Upper lobe of left lung (tissue), 6 donors: Measurements from ENCODE around the gene MED13L. TPM values are rescaled to one million over a fixed set of nuclear protein-coding genes. Genes with fewer than 3 reads are reported as not detected.
A peak's percentile ranks its signal among the peaks of the same experiment; 100 is the strongest.

Source experiments
- ATAC-seq, 2 donors: fragments of 200-7000 bp; cut with Tn5 transposase; one replicate each; pipeline ENCODE4 v1.9.1; 2022; ENCODE audit warnings: mild to moderate bottlenecking in 2 of 2, moderate library complexity in 2 of 2; ENCODE audit not compliant: low FRiP score in 2 of 2
- DNase-seq, 2 donors: peaks; one replicate each; pipeline ENCODE4 v3.0.0-alpha.2; 2019 to 2020
- H3K27ac ChIP-seq, 4 donors: fragments of 200-600 bp; sonication (generic); one replicate each; pipeline ENCODE4 v1.5.1; 2016 to 2019
- H3K27me3 ChIP-seq, 4 donors: fragments of 200-600 bp; sonication (generic); one replicate each; pipeline ENCODE4 v1.5.1; 2017 to 2019
- H3K36me3 ChIP-seq, 4 donors: fragments of 200-600 bp; sonication (generic); one replicate each; pipeline ENCODE4 v1.5.1; 2016 to 2019
- H3K4me1 ChIP-seq, 4 donors: fragments of 200-600 bp; sonication (generic); one replicate each; pipeline ENCODE4 v1.5.1; 2018 to 2019
- H3K4me3 ChIP-seq, 4 donors: fragments of 200-600 bp; sonication (generic); one replicate each; pipeline ENCODE4 v1.5.1; 2017 to 2019; ENCODE audit warnings: mild to moderate bottlenecking in 2 of 4, moderate library complexity in 1 of 4
- H3K9me3 ChIP-seq, 4 donors: fragments of 200-600 bp; sonication (generic); one replicate each; pipeline ENCODE4 v1.5.1; 2018 to 2019
- CTCF ChIP-seq, 6 experiments: fragments of 450-650 bp in 4 of 6; fragments of 200-600 bp in 2 of 6; sonication (generic) in 2 of 6; IDR thresholded peaks; one replicate each; pipeline ENCODE4 v1.5.1; 2016 to 2019; ENCODE audit warnings: antibody characterized with exemption in 6 of 6
- EP300 ChIP-seq, 4 donors: sonication (generic); formaldehyde crosslinking; IDR thresholded peaks; one replicate each; pipeline ENCODE4 v1.5.1; 2017; ENCODE audit warnings: antibody characterized with exemption in 4 of 4, control low read depth in 2 of 4
- POLR2A ChIP-seq, 4 donors: fragments of 450-650 bp; IDR thresholded peaks; one replicate each; pipeline ENCODE4 v1.5.1; 2016 to 2017; ENCODE audit warnings: antibody characterized with exemption in 4 of 4, mild to moderate bottlenecking in 2 of 4
- POLR2AphosphoS5 ChIP-seq, 2 donors: sonication (generic); formaldehyde crosslinking; IDR thresholded peaks; one replicate each; pipeline ENCODE4 v1.5.1; 2017; ENCODE audit warnings: antibody characterized with exemption in 2 of 2
- WGBS, 2 donors: methylation state at CpG; one replicate each; pipeline ENCODE4 v1.1.5; 2017 to 2018; 5-methylcytosine and 5-hydroxymethylcytosine counted together
- total RNA-seq, 6 donors: library from RNA; depleted of rRNA in 4 of 6; stranded (reverse); fragments of >200 nt in 4 of 6; gene quantifications; one replicate each; pipeline versions ENCODE4 v1.1.0 to v1.2.1, GENCODE V29; 2016 to 2021
- donor health status: DM: no; HTN: no; CAD: no; lungs with moderate emphysema.
- donor health status: DM: no; HTN: yes; CAD: no; lungs with severe emphysema.

MED13L gene
- total RNA-seq, 6 donors from 2014 or later, result 96.6 to 178 (median 124) TPM

GRCh38 chr12:116301621-116302020, 24.1 kb upstream of the MED13L start:
- Histone ChIP-seq H3K4me1 (peaks cover 14 to 22% (median 20%) of the 10 kb centered on the region in 4 donors), H3K36me3 (no peaks in the 10 kb centered on the region), H3K27ac (no peak overlapping the region), H3K27me3 (no peaks in the 10 kb centered on the region), H3K9me3 (no peaks in the 10 kb centered on the region), H3K4me3 (no peak overlapping the region)
- no peak for ATAC-seq
- TF ChIP-seq EP300 (IDR thresholded peaks at IDR 0.05) (no peak), POLR2AphosphoS5 (IDR thresholded peaks at IDR 0.05) (no peak), POLR2A (IDR thresholded peaks at IDR 0.05) (no peak), CTCF (IDR thresholded peaks at IDR 0.05) (no peak)
- WGBS, 2 donors, result 78 to 86% methylated on average over 4 of the region's 4 CpGs
- no peak for DNase-seq

DNA sequence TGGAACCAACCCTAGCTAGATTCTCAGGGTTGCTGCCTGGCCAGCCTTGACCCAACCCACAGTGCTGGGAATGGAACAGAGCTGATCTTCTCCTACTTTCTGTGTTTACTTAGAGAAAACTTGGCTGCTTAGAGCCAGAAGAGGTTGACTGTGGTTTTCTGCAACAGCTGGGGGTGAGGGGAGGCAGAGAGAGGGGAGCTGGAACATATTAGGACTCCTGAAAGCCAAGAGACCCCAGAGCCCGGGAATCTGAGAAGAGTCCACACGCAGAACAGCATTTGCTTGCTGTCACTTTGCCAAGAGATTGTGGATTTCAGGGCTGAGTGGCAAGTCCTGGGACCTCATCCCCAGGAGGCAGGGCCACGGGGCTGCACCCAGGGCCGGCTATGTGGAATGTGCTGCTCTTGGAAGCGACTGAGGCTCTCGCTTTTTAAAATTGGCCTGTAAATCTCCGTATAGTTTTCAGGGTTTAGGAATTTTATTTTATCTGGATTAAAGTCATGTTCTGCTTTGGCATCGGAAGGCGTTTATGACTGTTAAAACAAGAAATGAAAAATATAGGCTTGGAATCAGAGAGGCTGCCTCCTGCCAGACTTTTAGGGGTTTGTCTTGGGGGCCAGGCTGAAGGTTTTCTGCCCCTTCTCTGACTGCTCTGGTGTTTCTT, 22.3 kb upstream of the MED13L start:
- Histone ChIP-seq H3K4me3 (no peak overlapping the region), H3K27ac (peak overlapping the region in 2 of 4 donors; percentile 41 to 57), H3K9me3 (no peaks in the 10 kb centered on the region), H3K27me3 (no peaks in the 10 kb centered on the region), H3K4me1 (peaks cover 14 to 22% (median 20%) of the 10 kb centered on the region in 4 donors), H3K36me3 (no peaks in the 10 kb centered on the region)
- peak in 1 of 2 donors; percentile 65 for DNase-seq
- ATAC-seq, result peak; percentile 40 to 56
- no peak for TF ChIP-seq CTCF (IDR thresholded peaks at IDR 0.05)
- TF ChIP-seq EP300 (IDR thresholded peaks at IDR 0.05), result no peak
- no peak for TF ChIP-seq POLR2A (IDR thresholded peaks at IDR 0.05)
- no peak for TF ChIP-seq POLR2AphosphoS5 (IDR thresholded peaks at IDR 0.05)
- WGBS, 2 donors, result 67 to 71% methylated on average over 9 of the region's 9 CpGs

GRCh38 chr12:116299064-116299463, 21.6 kb upstream of the MED13L start:
- H3K4me3 ChIP-seq, result no peak overlapping the region
- DNase-seq (peak in 1 of 2 donors; percentile 58), ATAC-seq (peak in 1 of 2 donors; percentile 19)
- peaks cover 14 to 22% (median 20%) of the 10 kb centered on the region in 4 donors for H3K4me1 ChIP-seq
- H3K36me3 ChIP-seq, result no peaks in the 10 kb centered on the region
- H3K27me3 ChIP-seq, result no peaks in the 10 kb centered on the region
- H3K27ac ChIP-seq, result peak overlapping the region in 2 of 4 donors; percentile 41 to 57
- no peaks in the 10 kb centered on the region for H3K9me3 ChIP-seq
- WGBS, 2 donors, result 46 to 52% methylated on average over 2 of the region's 2 CpGs
- TF ChIP-seq POLR2A (IDR thresholded peaks at IDR 0.05) (no peak), POLR2AphosphoS5 (IDR thresholded peaks at IDR 0.05) (no peak), CTCF (IDR thresholded peaks at IDR 0.05) (no peak), EP300 (IDR thresholded peaks at IDR 0.05) (no peak)

GRCh38 chr12:116298578-116298977, 21.1 kb upstream of the MED13L start:
- peaks cover 11 to 20% (median 16%) of the 10 kb centered on the region in 4 donors for H3K4me1 ChIP-seq
- peak overlapping the region in 1 of 4 donors; percentile 57 for H3K27ac ChIP-seq
- no peaks in the 10 kb centered on the region for H3K9me3 ChIP-seq
- no peaks in the 10 kb centered on the region for H3K36me3 ChIP-seq
- H3K4me3 ChIP-seq, result no peak overlapping the region
- TF ChIP-seq EP300 (IDR thresholded peaks at IDR 0.05) (no peak), POLR2AphosphoS5 (IDR thresholded peaks at IDR 0.05) (no peak), POLR2A (IDR thresholded peaks at IDR 0.05) (no peak), CTCF (IDR thresholded peaks at IDR 0.05) (no peak)
- DNase-seq (no peak), ATAC-seq (no peak)
- no peaks in the 10 kb centered on the region for H3K27me3 ChIP-seq
- WGBS, 2 donors, result 85 to 87% methylated on average over 2 of the region's 2 CpGs
